ENCODE results near the gene DOCK4. TPM values are rescaled to one million over a fixed set of nuclear protein-coding genes. Genes with fewer than 3 reads are reported as not detected.
A peak's percentile ranks its signal among the peaks of the same experiment; 100 is the strongest.

Gene DOCK4
- total RNA-seq, 1 experiment from 2014 or later, result 20.4 TPM

DNA sequence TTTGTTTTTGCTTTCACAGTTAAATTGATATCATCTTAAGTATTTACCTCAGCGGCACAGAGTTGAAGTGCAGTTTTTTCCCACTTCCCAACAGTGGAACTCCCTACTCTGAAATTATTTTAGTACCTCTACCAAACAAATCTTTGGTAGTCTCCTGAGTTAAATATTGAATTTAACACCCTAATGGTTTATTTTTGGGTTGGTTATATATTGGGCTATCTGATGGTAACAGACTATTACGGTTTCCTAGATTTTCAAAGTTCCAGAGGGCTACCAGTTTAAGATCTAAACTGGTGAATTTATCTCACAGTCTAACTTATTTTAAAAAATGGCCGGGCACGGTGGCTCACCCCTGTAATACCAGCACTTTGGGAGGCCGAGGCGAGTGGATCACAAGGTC, 1.6 kb upstream of the DOCK4 start (continued):
- TF ChIP-seq IRF2 (CRISPR knock-in tag; IDR thresholded peaks at IDR 0.05; ENCODE audit: borderline replicate concordance, low read depth) (no peak), GTF2I (CRISPR knock-in tag; conservative IDR thresholded peaks at IDR 0.05) (no peak), JUN (CRISPR knock-in tag; IDR thresholded peaks at IDR 0.05) (no peak), KAT7 (CRISPR knock-in tag; IDR thresholded peaks at IDR 0.05; ENCODE audit: borderline replicate concordance) (no peak)
- TF ChIP-seq, protein P1, sequence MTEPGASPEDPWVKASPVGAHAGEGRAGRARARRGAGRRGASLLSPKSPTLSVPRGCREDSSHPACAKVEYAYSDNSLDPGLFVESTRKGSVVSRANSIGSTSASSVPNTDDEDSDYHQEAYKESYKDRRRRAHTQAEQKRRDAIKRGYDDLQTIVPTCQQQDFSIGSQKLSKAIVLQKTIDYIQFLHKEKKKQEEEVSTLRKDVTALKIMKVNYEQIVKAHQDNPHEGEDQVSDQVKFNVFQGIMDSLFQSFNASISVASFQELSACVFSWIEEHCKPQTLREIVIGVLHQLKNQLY (CRISPR knock-in tag; IDR thresholded peaks at IDR 0.05), result no peak

DNA sequence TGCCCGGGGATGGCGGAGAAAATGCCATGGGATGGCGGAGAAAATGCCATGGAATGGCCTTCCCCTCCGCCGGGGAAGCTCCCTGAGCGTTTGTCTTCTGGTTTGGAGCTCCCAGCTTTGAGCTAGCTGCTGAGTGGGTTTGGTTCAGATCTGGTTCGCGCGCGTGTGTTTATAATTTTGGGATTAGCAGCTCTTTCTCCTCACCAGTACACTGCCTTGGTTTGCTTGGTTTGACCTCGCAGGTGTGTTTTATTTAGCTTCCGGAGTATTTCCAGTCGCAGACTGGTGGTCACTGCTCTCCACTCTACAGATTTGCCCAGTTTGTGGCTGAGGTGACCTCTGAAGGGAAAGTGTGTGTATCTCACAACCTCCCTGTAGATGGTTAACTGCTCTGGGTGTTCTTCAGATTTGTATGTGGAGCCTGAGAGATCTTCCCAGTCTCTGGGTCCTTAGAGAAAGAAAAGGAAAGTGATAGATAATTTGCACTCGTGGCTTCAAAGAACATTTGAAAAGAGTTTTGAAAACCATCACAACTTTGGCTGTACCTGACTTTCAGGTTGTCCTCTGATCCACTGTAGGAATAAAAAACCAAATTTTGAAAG, 893 bp upstream of the DOCK4 start:
- Mint-ChIP-seq H3K4me1 (peaks cover 45% of the 10 kb centered on the region), H3K36me3 (no peaks in the 10 kb centered on the region), H3K27me3 (ENCODE audit: low read depth) (no peaks in the 10 kb centered on the region), H3K27ac (peak overlapping the region; percentile 63), H3K9me3 (peaks cover 1% of the 10 kb centered on the region), H3K4me3 (peak overlapping the region; percentile 89)
- no peak for DNase-seq (ENCODE audit: low spot score)
- TF ChIP-seq ZNF423 (CRISPR knock-in tag; IDR thresholded peaks at IDR 0.05) (no peak), NR3C1 (CRISPR knock-in tag; conservative IDR thresholded peaks at IDR 0.05; ENCODE audit: low read depth) (no peak), ZNF232 (CRISPR knock-in tag; IDR thresholded peaks at IDR 0.05) (0 out of 2 replicates have a peak, but pooled peaks have one; percentile 21)
- TF ChIP-seq, protein P2, sequence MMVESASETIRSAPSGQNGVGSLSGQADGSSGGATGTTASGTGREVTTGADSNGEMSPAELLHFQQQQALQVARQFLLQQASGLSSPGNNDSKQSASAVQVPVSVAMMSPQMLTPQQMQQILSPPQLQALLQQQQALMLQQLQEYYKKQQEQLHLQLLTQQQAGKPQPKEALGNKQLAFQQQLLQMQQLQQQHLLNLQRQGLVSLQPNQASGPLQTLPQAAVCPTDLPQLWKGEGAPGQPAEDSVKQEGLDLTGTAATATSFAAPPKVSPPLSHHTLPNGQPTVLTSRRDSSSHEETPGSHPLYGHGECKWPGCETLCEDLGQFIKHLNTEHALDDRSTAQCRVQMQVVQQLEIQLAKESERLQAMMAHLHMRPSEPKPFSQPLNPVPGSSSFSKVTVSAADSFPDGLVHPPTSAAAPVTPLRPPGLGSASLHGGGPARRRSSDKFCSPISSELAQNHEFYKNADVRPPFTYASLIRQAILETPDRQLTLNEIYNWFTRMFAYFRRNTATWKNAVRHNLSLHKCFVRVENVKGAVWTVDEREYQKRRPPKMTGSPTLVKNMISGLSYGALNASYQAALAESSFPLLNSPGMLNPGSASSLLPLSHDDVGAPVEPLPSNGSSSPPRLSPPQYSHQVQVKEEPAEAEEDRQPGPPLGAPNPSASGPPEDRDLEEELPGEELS (CRISPR knock-in tag; IDR thresholded peaks at IDR 0.05), result no peak
- ChIA-PET CTCF (interaction anchor here (0.6 to 1.5 kb wide), 3 partner anchors 9 to 126 kb away, joined by 3 read pairs; no protein-coding TSS in a partner anchor), POLR2A (interaction anchor here (3.6 kb wide), 1 partner anchor 243 kb away, joined by 18 read pairs; the partner anchor contains the start of gene IFRD1)
- no peak for ATAC-seq

DNA sequence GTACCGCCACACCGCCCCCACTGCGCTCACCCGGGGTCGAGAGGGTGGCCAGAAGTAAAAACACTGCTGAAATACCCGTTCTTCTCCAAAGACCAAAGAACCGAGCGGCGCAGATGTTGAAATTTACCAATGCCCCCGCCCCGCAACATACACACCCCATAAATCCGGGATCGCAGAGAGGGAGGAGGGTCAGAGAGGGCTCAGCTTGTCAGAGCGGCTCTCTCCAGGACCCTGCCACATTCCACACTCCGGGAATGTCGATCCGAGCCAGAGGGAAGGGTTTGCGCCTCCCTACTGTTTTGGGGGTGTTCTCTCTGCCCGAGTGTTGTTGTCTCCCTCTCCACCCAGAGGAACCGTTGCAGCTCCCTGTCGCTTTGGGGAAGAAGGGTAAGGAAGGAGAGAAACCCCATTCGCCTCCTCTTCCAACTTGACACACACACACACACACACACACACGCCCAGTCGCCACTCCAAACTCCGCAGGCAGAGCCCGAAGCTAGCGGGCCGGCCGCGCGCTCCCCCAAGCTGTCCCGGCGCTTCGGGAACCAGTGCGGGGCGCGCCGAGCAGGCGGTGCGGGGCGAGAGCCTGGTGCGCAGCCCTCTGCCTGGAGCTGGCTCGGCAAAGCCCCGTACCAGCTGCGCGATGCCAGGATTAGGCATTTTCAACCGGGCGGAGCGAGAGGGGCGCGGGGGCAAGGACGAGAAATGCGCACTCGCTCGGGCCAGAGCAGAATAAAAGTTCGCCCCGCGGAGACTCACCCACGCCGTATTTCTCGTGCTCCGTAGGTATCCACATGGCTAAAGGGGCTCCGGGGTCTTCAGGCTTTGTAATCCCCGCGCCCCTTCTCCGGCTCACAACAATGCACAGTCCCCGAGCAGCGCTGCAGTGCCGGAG, 609 bp downstream of the DOCK4 start:
- peak overlapping the region; percentile 48; the same call in 1 of the 2 replicates for H3K27ac Mint-ChIP-seq
- peaks cover 35% of the 10 kb centered on the region for H3K4me1 Mint-ChIP-seq
- H3K4me3 Mint-ChIP-seq, result peak overlapping the region; percentile 89
- no peaks in the 10 kb centered on the region for H3K27me3 Mint-ChIP-seq (ENCODE audit: low read depth)
- ATAC-seq, result peak; percentile 24
- POLR2A ChIA-PET, result interaction anchor here (0.7 to 3.6 kb wide), 12 partner anchors 9 to 450 kb away, joined by 3 to 18 read pairs (median 3); partner anchors contain the start of gene IFRD1
- CTCF ChIA-PET, result interaction anchor here (0.8 to 1.5 kb wide), 6 partner anchors 8 to 463 kb away, joined by 3 to 5 read pairs (median 4); no protein-coding TSS in a partner anchor
- no peaks in the 10 kb centered on the region for H3K36me3 Mint-ChIP-seq
- H3K9me3 Mint-ChIP-seq, result peaks cover 7% of the 10 kb centered on the region
- peak; percentile 72 for DNase-seq (ENCODE audit: low spot score)
- TF ChIP-seq NFE2L1 (CRISPR knock-in tag; IDR thresholded peaks at IDR 0.05), result no peak
- TF ChIP-seq FOXK1 (CRISPR knock-in tag; IDR thresholded peaks at IDR 0.05), result peak; percentile 24
- TF ChIP-seq, protein P3, sequence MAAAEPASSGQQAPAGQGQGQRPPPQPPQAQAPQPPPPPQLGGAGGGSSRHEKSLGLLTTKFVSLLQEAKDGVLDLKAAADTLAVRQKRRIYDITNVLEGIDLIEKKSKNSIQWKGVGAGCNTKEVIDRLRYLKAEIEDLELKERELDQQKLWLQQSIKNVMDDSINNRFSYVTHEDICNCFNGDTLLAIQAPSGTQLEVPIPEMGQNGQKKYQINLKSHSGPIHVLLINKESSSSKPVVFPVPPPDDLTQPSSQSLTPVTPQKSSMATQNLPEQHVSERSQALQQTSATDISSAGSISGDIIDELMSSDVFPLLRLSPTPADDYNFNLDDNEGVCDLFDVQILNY (CRISPR knock-in tag; IDR thresholded peaks at IDR 0.05), result 0 out of 2 replicates have a peak, but pooled peaks have one; percentile 6
- TF ChIP-seq TEAD1 (CRISPR knock-in tag; IDR thresholded peaks at IDR 0.05), result 0 out of 2 replicates have a peak, but pooled peaks have one; percentile 13
- TF ChIP-seq, protein P4, sequence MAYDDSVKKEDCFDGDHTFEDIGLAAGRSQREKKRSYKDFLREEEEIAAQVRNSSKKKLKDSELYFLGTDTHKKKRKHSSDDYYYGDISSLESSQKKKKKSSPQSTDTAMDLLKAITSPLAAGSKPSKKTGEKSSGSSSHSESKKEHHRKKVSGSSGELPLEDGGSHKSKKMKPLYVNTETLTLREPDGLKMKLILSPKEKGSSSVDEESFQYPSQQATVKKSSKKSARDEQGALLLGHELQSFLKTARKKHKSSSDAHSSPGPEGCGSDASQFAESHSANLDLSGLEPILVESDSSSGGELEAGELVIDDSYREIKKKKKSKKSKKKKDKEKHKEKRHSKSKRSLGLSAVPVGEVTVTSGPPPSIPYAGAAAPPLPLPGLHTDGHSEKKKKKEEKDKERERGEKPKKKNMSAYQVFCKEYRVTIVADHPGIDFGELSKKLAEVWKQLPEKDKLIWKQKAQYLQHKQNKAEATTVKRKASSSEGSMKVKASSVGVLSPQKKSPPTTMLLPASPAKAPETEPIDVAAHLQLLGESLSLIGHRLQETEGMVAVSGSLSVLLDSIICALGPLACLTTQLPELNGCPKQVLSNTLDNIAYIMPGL (CRISPR knock-in tag; IDR thresholded peaks at IDR 0.05), result peak; percentile 57
- TF ChIP-seq, protein P5, sequence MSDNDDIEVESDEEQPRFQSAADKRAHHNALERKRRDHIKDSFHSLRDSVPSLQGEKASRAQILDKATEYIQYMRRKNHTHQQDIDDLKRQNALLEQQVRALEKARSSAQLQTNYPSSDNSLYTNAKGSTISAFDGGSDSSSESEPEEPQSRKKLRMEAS (CRISPR knock-in tag; IDR thresholded peaks at IDR 0.05), result 0 out of 2 replicates have a peak, but pooled peaks have one; percentile 16
- TF ChIP-seq, protein P6, sequence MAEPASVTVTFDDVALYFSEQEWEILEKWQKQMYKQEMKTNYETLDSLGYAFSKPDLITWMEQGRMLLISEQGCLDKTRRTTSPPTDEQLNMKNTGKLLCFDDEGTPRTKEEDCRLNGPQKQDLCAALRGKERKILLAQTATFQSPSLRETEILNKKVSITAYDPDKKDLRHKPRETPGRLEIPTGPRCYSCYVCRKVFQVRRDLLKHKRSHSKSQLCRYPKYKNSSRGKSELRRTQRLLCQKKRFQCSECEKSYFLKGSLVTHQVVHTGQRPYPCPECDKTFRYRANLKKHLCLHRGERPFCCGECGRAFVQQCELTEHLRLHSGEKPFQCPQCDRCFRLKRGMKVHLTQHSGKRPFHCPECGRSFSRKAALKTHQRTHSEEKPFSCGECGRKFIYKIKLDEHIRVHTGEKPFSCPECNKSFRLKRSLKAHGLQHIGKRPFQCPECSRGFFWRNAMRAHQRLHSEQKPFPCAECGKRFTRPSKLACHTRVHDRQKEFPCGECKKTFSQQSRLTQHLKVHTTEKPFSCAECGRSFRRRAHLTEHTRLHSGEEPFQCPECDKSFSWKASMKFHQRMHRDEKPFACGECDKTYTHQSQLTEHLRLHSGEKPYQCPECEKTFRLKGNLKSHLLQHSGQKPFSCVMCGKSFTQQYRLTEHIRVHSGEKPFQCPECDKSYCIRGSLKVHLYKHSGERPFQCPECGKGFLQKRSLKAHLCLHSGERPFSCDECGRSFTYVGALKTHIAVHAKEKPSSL (CRISPR knock-in tag; conservative IDR thresholded peaks at IDR 0.05), result no peak
- TF ChIP-seq EMX1 (CRISPR knock-in tag; IDR thresholded peaks at IDR 0.05), result no peak
- TF ChIP-seq, protein P7, sequence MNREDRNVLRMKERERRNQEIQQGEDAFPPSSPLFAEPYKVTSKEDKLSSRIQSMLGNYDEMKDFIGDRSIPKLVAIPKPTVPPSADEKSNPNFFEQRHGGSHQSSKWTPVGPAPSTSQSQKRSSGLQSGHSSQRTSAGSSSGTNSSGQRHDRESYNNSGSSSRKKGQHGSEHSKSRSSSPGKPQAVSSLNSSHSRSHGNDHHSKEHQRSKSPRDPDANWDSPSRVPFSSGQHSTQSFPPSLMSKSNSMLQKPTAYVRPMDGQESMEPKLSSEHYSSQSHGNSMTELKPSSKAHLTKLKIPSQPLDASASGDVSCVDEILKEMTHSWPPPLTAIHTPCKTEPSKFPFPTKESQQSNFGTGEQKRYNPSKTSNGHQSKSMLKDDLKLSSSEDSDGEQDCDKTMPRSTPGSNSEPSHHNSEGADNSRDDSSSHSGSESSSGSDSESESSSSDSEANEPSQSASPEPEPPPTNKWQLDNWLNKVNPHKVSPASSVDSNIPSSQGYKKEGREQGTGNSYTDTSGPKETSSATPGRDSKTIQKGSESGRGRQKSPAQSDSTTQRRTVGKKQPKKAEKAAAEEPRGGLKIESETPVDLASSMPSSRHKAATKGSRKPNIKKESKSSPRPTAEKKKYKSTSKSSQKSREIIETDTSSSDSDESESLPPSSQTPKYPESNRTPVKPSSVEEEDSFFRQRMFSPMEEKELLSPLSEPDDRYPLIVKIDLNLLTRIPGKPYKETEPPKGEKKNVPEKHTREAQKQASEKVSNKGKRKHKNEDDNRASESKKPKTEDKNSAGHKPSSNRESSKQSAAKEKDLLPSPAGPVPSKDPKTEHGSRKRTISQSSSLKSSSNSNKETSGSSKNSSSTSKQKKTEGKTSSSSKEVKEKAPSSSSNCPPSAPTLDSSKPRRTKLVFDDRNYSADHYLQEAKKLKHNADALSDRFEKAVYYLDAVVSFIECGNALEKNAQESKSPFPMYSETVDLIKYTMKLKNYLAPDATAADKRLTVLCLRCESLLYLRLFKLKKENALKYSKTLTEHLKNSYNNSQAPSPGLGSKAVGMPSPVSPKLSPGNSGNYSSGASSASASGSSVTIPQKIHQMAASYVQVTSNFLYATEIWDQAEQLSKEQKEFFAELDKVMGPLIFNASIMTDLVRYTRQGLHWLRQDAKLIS (CRISPR knock-in tag; IDR thresholded peaks at IDR 0.05; ENCODE audit: borderline replicate concordance), result no peak
